Stimulated activated CD4-positive, alpha-beta T cell treated with anti-CD3 and anti-CD28 coated beads, Interleukin-1b, Interleukin-23, amount 100 ng/mL, for 4 hours (primary cell): ENCODE data around the gene TBC1D22A.

Experiments used
- DNase-seq, 2 donors: peaks; one replicate each; pipeline ENCODE4 v3.0.0-alpha.2; 2020; ENCODE audit warnings: low read depth in 2 of 2

Gene TBC1D22A

GRCh38 chr22:47154621-47155081 lies 392.2 kb downstream of the TBC1D22A start:
- DNase-seq: no peak

- DNase-seq: no peak
Measured at GRCh38 chr22:47155131-47155885, 392.9 kb downstream of the TBC1D22A start.

- no peak for DNase-seq
Measured at GRCh38 chr22:47155912-47156311, 393.5 kb downstream of the TBC1D22A start.

GRCh38 chr22:47156352-47157092 lies 394.1 kb downstream of the TBC1D22A start:
- no peak for DNase-seq

- DNase-seq: no peak
Measured at GRCh38 chr22:47157093-47157420, 394.6 kb downstream of the TBC1D22A start.

- no peak for DNase-seq
Measured at GRCh38 chr22:47157486-47158270, 395.2 kb downstream of the TBC1D22A start.

DNA sequence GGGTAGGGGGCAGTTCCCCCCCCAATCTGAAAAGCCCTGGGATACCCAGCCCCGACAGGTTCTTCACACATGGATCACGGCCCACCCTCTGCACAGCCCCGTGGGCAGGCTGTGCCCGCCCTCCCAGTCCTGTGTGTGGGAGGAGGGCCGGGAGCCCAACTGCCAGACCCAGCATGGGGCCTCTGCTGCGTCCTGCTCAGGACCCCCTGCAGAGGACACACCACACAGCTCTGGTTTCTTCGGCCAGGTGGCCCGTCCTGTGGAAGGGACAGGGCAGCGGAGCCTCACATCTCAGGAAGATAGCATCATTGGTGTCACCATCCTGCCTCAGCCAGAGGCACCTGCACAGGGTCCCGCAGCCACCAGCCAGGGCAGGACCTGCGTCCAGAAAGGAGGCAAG lies 396.0 kb downstream of the TBC1D22A start:
- no peak for DNase-seq

- no peak for DNase-seq
Measured at GRCh38 chr22:47159592-47159991, 397.1 kb downstream of the TBC1D22A start.

DNA sequence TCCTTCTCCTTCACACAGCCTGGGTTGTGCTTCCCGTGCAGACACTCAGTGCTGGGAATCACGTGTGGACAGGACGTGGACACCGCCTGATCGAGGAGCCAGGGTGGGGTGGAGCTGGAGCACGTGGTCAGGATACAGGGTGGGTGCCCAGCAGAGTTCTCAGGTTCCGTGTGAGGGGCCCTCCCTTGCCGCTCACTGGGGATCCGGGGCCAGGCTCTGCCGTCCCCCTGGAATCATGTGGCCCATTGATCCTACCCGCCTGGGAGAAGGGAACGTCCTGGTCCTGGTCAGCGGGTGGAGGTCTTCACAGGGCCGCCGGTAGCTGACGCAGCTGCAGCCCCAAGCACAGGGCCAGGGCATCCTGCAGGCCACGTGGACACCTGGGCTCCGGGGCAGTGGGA lies 397.7 kb downstream of the TBC1D22A start:
- DNase-seq: no peak

- DNase-seq: no peak
Measured at GRCh38 chr22:47160781-47161520, 398.5 kb downstream of the TBC1D22A start.

GRCh38 chr22:47161631-47162030 lies 399.2 kb downstream of the TBC1D22A start:
- no peak for DNase-seq

- no peak for DNase-seq
Measured at GRCh38 chr22:47162865-47163264, 400.4 kb downstream of the TBC1D22A start.

- DNase-seq: no peak
Measured at GRCh38 chr22:47163481-47163855, 401.0 kb downstream of the TBC1D22A start.

DNA sequence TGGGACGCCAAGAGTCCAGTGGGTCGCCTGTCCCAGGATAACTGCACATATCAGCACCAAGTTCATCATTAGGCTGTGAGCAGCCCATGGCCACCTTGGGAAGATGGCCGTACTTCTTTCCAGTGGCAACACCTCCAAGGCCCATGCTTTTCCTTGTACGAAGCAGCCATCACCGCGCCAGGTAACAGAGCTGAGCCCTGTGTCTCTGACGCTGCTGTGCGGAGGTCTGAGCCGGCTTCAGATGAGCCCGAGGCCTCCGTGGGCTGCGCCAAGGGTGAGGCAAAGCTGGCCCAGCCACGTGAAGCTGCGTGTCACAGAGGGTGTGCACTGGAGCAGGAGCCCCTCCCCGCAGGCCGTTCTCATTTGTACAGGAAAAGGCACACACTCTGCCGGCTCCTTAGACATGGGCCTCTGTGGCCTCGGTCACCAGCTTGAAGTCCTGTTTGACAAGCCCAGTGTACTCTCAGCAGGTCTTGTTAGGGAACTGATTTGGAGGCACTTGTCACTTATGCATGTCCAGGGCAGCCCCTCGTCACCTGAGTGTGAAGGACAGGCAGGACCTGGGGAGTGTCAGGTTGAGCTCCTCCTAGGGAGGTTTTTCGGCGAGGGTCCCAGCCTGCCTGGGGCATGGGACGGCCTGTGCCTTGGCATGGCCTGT lies 401.5 kb downstream of the TBC1D22A start:
- no peak for DNase-seq

GRCh38 chr22:47164514-47165337 lies 402.3 kb downstream of the TBC1D22A start:
- no peak for DNase-seq

- no peak for DNase-seq
Measured at GRCh38 chr22:47165338-47166032, 403.0 kb downstream of the TBC1D22A start.

- no peak for DNase-seq
Measured at GRCh38 chr22:47166033-47166404, 403.6 kb downstream of the TBC1D22A start.

- DNase-seq: no peak
Measured at GRCh38 chr22:47166446-47167016, 404.1 kb downstream of the TBC1D22A start.

- DNase-seq: no peak
Measured at GRCh38 chr22:47167056-47167455, 404.6 kb downstream of the TBC1D22A start.
